Stimulated activated CD8-positive, alpha-beta memory T cell treated with anti-CD3 and anti-CD28 coated beads, Interleukin-4, amount 100 ng/mL, for 48 hours (primary cell): ENCODE measurements around the gene RAB1B.
"Not testable (repeated sequence)": the region's sequence is repeated elsewhere in the genome, so short reads cannot be mapped to it uniquely, and the experiment has no call there.

ENCODE experiments used
- DNase-seq: peaks from one replicate; pipeline ENCODE4 v3.0.0-alpha.2; 2020

The RAB1B gene

GRCh38 chr11:66310803-66311440, 42.5 kb downstream of the RAB1B start:
- DNase-seq: not testable (repeated sequence)

GRCh38 chr11:66311470-66311964, 43.1 kb downstream of the RAB1B start:
- DNase-seq: no peak

- peak; percentile 98 for DNase-seq
Measured at GRCh38 chr11:66311965-66312548, 43.6 kb downstream of the RAB1B start.

GRCh38 chr11:66312549-66313320, 44.3 kb downstream of the RAB1B start:
- DNase-seq: peak; percentile 99

- DNase-seq: no peak
Measured at GRCh38 chr11:66313321-66314185, 45.1 kb downstream of the RAB1B start.

GRCh38 chr11:66314186-66314501, 45.7 kb downstream of the RAB1B start:
- DNase-seq: no peak

- no peak for DNase-seq
Measured at GRCh38 chr11:66314561-66315497, 46.4 kb downstream of the RAB1B start.

GRCh38 chr11:66315498-66315885, 47.1 kb downstream of the RAB1B start:
- DNase-seq: no peak

- DNase-seq: peak; percentile 57
Measured at GRCh38 chr11:66315921-66316811, 47.7 kb downstream of the RAB1B start.

GRCh38 chr11:66316849-66317251, 48.4 kb downstream of the RAB1B start, which contains the start of gene CD248:
CD248 (minus strand) TSS chr11:66317044; CDS start chr11:66317027, 17 bp downstream.
- peak; percentile 36 for DNase-seq

GRCh38 chr11:66317322-66317722, 48.9 kb downstream of the RAB1B start:
- DNase-seq: peak; percentile 69

- DNase-seq: peak; percentile 73
Measured at GRCh38 chr11:66317723-66318599, 49.5 kb downstream of the RAB1B start.

GRCh38 chr11:66318600-66318970, 50.1 kb downstream of the RAB1B start:
- no peak for DNase-seq

- DNase-seq: not testable (repeated sequence)
Measured at GRCh38 chr11:66320289-66320688, 51.9 kb downstream of the RAB1B start.

GRCh38 chr11:66320748-66321147, 52.3 kb downstream of the RAB1B start:
- DNase-seq: not testable (repeated sequence)

GRCh38 chr11:66321606-66322005, 53.2 kb downstream of the RAB1B start:
- no peak for DNase-seq

GRCh38 chr11:66322732-66323427, 54.4 kb downstream of the RAB1B start:
- no peak for DNase-seq

- no peak for DNase-seq
Measured at GRCh38 chr11:66323684-66324083, 55.2 kb downstream of the RAB1B start.

GRCh38 chr11:66324664-66325063, 56.2 kb downstream of the RAB1B start:
- DNase-seq: no peak
